Stimulated activated CD4-positive, alpha-beta T cell treated with anti-CD3 and anti-CD28 coated beads, TNF-alpha, amount 100 ng/mL, for 24 hours (primary cell): Measurements from ENCODE around the gene ZNF467.

Source experiments
- DNase-seq, 3 experiments: peaks; one replicate each; pipeline ENCODE4 v3.0.0-alpha.2; 2020; ENCODE audit warnings: low read depth in 3 of 3

The ZNF467 gene

DNA sequence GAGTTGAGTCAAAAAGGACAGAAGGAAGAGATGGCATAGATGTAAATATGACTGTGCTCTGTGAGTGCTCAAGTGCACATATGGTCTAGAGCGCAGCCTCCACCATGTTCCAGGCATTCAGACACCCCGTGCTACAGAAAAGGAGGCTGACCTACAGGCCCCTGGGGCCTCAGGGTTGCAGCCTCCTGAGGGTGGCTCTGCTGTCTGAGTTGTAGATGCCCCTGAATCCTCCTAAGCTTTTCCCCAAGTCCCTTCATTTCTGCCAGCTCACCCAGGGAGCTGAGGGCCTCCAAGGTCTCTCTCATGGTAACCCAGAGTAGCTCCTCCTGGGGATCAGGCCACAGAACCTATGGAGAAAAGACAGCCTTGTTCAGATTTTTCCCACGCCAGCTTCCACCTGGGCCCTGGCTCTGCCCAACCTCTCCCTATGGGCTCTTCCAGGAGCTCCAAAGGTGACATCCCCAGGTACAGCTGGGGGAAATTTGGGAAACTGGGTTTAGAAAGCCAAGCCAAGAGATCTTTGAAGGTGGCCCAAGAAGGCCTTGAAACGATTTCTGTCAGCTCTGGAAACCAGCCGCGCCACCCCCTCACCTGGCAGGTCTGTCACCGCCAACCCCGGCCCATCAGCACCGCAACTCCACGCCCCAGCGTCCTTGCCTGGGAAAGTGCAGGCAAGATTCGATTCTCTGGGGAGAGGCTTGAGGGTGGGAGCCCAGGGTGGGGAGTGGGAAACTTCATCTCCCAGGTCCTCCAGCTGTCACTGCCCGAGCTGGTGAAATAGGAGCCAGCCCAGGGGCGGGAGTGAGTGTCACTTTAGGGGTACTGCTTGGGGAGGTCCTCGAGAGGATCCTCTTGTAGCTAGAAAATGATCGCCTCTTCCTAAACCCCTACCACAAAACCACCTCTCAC lies 2.4 kb downstream of the ZNF467 start:
- no peak for DNase-seq

DNA sequence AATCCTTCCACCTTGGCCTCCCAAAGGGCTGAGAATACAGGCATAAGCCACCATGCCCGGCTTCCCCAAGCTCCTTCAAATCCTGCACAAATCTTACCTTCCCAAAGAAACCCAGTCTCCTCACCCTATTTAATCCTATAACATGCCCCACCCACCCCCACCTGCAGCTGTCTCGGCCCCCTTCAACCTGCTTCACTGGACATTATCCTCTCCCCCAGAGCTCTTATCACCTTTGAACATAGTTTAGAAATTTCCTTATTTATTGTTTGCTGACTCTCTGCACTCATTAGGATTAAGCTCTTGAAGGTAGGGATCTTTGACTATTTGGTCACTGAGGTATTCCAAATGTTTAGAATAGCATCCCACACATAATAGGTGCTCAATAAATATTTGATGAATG lies 3.5 kb downstream of the ZNF467 start:
- no peak for DNase-seq

- DNase-seq: no peak
Measured at GRCh38 chr7:149768931-149769330, 4.5 kb downstream of the ZNF467 start.

- DNase-seq: no peak
Measured at GRCh38 chr7:149767068-149767467, 6.3 kb downstream of the ZNF467 start.

DNA sequence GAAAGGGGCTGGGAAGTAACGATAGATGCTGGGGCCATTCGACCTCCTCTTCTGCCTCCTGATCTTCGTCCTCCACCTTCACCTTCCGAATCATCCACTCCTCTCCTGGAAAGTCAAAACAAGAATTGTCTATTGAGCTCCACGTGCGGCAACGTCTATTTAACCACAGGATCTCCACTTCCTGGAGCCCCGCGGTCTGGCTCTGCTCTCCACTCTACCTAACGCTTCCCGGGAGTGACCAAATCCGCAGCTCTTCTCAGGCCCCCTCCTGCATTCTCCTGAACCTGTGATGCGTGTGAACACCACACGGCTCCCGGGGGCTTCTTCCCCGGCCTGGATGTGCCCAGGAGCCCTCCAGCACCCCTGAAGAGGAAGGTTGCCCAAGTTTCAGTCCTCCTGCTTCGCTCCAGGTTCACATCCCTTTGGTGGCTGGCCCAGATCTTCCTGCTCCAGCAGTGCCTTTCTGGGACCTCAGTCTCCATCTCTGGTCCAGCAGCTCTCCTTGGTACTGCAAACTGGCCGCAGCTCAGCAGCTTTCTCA lies 7.2 kb downstream of the ZNF467 start:
- DNase-seq: no peak

- no peak for DNase-seq
Measured at GRCh38 chr7:149765399-149766121, 7.8 kb downstream of the ZNF467 start.

DNA sequence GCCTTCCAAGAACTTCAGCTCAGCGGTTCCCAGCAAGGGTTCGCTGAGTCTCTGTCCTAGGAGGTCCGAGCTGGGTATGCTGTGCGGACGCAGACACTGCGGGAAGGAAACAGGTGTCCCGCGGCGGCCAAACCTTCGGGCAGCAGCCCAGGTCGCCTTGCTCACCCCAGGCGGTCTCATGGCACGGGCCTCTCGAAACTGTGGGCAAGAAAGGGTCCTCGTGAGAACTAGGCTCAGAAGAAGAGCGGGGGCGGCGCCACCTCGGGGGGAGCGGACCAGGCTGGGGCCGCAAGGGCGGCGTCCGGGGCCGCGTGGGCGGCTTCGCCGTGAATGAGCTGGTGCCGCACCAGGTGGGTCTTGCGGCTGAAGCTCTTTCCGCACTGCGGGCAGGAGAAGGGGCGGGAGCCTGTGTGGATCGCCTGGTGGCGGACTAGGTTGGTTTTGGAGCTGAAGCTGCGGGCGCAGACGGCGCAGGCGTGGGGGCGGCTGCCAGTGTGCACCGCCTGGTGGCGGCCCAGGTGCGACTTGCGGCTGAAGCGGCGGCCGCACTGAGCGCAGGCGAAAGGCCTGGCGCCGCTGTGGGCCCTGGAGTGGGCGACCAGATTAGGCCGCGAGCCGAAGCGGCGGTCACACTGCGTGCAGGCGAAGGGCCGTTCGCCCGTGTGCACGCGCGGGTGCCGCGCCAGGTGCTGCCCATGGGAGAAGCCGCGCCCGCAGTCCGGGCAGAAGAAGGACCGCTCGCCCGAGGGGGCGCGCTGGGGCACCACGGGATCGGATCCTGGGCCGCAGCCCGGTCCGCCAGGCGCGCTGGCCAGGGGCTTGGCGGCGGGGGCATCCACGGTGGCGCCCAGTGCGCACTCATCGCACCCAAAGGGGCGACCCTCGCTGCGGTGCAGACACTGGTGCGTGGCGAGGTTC lies 8.6 kb downstream of the ZNF467 start:
- no peak for DNase-seq

DNA sequence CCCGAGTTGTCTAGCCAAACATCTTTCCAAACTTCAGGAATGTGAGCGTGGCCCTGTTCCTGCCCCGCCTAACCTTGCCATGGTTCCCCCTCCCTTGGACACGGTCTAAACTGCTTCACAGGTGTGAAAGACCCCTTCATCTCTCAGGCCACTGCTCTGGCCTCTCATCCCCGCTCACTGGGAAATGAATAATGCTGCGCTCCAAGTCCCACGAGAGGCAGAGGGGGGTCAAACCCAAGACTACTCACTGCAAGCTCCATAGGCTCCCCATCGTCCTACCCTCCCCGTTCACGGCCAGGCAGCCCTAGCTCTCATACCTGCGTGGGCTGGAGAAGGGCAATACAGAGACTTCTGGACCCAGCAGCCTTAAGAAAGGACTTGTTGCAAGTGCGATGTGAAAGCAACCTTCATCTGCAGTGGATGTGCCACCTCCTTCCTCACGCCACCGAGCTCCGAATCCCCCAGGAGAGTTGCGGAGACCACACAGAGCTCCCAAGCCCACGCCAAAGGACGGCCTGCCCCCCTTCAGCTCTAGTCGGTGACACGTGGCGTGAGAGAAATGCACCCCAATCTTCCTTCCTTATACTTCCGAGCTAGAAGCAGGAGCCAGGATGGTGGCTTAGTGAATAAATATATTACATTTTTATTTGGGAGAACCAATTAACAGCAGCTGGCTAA lies 9.7 kb downstream of the ZNF467 start:
- DNase-seq: no peak

DNA sequence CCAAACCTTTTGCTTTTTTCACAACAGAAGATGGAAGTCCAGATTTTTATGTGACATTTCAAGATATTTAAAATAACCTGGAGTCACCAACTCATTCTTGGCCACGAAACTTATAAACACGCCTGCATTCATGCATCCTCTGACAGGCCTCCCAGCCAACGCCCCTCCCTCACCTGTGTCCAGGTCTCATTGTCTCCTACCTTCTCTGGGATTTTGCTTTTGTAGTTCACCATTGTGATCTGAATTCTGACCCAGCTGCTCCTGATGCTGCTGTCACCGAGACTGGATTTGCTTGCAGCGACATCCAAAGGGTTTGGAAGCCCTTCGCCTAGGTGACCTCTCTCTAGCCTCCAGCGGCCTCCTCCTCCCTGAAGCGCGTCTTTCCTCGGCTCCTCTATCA lies 10.8 kb downstream of the ZNF467 start:
- DNase-seq: no peak

GRCh38 chr7:149762089-149762488 lies 11.3 kb downstream of the ZNF467 start:
- DNase-seq: no peak

GRCh38 chr7:149761307-149761706 lies 12.1 kb downstream of the ZNF467 start:
- DNase-seq: no peak

DNA sequence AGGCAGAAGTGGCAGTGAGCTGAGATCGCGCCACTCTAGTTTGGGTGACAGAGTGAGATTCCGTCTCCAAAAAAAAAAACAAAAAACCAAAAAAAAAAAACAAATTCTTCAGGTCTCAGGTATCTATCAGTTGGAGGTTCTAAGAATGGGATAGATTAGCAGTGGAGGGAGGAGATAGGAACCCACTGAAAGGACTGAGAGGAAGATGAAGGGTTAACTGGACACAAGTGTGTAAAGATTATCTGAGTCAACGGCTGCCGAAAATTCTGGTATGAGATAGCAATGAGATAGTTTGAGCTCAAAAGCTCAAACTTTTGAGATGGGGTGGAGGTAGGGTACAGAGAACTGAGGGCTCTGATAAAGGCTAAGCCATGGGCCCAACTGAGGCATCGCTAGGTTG lies 12.8 kb downstream of the ZNF467 start:
- no peak for DNase-seq

DNA sequence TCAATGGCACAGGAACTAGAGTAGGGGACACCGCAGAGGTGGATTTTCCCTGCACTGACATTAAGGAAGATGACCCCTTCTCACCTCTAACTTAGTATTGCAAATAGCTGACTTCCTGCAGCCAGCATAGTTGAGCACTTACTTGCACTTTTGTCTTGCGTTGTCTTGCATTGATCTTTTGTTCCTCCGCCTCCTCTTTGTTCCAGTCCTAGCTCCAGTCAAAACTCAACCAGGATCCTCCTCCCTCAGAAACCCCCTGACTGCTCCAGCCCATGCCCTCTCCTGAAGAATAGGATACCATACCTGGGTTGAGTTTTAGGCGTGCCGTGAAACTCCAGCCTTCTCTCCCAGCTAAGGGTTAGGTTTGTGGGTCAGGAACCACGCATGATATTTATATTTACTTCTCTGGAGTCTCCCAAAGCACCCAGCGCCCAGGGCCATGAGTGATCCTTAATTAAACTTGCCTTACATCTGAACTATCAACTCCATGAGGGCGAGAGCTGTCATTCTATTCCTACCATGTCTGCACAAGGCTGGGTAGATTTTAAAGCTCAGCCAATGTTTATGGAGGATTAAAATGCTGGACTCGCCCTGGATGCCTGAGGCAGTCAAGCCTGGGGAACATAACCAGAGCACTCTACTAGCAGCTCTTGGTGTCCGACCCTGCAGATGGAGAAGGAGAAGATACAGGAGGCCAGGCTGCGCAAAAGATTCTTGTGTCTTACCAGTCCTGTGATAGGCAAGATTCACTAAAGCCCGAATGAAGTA lies 14.1 kb downstream of the ZNF467 start:
- no peak for DNase-seq

DNA sequence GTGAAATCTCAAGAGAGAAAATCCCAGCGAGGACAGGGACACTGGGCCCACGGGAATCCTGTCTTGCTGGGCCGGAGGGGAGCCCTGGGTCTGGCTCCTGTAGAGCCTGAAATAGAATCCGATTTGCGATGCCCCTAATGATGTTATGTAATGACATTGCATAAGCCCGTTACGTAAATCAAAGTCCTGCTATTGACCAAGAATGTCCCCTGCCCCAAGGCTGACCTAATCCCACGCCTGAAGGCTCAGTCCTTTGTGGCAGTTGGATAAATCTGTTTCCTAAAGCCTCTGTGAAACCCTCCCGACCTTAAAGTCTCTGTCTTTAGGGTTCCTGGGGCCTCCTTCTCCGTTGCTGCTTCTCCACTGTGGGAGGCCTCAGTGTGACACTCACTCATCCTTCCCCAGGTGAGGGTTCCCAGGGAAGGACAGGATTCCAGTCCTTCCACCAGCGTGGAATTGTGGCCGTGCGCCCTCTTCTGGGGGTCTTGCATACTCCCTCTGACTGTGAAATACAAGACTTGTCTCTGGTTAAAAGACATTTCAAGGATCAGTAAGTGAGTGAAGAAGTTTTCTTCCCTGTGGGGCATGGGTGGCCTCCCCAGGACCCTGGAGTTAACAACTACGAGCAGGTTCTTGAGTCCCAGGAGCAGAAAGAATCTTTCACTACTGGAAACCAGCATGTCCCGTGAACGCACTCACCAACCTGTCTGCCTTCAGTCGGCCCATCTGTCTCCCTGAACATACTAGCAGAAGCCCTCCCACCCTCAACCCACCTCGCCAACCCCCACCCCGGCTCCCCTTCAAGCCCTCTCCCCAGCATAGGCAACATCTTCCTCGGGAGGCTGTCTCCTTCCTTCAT lies 19.8 kb downstream of the ZNF467 start:
- no peak for DNase-seq

DNA sequence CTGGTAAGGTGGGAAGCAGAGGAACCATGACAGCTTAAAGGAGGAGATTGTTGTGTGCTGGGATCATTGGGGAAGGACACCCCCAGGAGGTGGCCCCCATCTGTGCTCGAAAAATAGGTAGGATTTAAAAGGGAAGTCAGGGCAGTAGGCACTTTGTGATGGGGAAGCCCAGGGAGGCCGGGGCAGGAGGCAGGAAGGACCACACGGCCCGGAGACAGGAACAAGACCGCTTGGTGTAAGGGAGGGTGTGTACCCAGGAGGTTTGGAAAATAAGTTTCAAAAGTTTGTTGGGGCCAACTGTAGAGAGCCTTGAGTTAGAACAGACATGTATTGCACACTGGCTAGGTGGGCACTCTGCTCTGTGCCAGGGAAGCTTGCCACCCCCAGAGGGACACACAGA lies 20.7 kb downstream of the ZNF467 start:
- no peak for DNase-seq

DNA sequence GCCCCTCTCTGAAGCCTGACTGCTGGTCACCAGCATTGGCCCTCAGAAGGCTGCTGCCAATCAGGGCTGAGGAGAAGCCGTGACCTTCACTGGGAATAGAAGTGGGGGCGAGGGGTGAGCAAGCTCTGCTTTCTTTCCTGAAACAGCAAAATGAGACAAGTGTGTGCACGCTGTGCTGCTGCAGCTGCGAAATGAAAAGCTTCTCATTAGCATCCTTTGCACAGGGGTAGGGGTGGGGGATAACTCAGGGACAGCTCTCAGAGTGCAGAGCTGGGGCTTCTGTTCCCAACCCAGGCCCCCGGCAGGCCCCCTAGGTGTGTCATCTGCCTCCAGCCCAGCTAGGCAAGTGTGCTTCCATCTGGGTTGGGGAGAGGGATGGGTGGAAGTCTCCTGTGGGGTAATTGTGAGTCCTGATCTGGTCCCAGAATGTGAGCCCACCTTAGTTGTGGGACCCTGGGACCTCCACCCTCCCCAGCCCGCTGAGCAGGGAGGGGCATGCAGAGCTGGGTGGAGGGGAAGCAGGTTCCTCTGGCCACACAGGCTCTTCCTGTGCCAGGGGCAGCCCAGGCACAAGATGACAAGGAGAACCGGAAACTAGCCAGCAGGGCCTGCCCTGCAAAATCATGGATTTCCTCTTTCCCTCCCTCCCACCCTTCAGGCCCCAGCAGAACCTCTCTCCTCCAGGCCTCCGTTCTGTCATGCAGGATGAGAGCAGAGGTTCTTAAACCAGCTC lies 22.2 kb downstream of the ZNF467 start:
- DNase-seq: no peak

DNA sequence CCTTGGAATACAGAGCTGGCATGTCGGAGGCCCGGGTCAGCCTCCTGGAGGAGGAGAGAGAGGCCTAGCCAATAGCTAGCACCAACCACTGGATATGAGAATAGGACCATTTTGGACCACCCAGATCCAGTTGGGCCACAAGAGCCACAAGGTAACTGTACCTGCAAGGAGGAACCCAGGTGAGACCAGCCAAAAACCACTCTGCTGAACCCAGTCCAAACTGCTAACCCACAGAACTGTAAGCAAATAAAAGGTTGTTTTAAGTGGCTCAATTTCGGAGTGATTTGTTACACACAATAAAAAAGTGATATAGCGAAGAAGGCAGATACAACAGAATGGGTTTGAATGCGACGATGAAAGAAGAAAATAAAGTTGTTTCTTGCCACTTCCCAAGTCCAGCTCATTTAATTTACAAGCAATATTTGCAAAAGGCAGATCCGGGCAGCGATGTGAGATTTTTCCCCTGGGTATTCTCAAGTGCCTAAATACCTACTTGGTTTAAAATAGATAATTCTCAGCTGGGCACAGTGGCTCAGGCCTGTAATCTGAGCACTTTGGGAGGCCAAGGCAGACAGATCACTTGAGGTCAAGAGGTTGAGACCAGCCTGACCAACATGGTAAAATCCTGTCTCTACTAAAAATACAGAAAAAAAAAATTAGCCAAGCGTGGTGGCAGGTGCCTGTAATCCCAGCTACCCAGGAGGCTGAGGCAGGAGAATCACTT lies 23.1 kb downstream of the ZNF467 start:
- DNase-seq: no peak
